Measurements from ENCODE around the gene COG5. TPM values are rescaled to one million over a fixed set of nuclear protein-coding genes. Genes with fewer than 3 reads are reported as not detected.

COG5 gene
- total and polyA plus RNA-seq, 9 of the 15 experiments (the other 6 are each of a cell fraction or from before 2014, with no cell fraction given): 15.3 to 75.1 (median 56.4) TPM

GRCh38 chr7:107242267-107242666, 321.5 kb downstream of the COG5 start:
- Histone ChIP-seq H2AFZ (ENCODE audit: low read depth, low read length) (no peak overlapping the region), H3K4me3 (no peak overlapping the region), H3K36me3 (ENCODE audit: control insufficient read depth, insufficient read depth, low read length) (no peaks in the 10 kb centered on the region), H3K4me2 (ENCODE audit: insufficient read depth, low read length) (no peak overlapping the region), H3K27ac (ENCODE audit: extremely low read depth, low read depth, low read length) (no peak overlapping the region), H3K27me3 (ENCODE audit: control insufficient read depth in 2 of 2, insufficient read depth in 2 of 2, low read length in 2 of 2) (no peaks in the 10 kb centered on the region), H3K4me1 (replicated peaks in 1 of 2; ENCODE audit: control insufficient read depth in 2 of 2, insufficient read depth in 2 of 2, low read length in 2 of 2) (no peaks in the 10 kb centered on the region; a peak in 2 of 5 replicates), H4K20me1 (replicated peaks; ENCODE audit: control insufficient read depth, insufficient read depth, low read length) (no peaks in the 10 kb centered on the region), H3K79me2 (ENCODE audit: control insufficient read depth, insufficient read depth, low read length) (no peaks in the 10 kb centered on the region), H3K9me3 (replicated peaks; ENCODE audit: control insufficient read depth, insufficient read depth, low read depth, low read length) (no peaks in the 10 kb centered on the region), H3K9me1 (ENCODE audit: control insufficient read depth, insufficient read depth, low read length) (no peaks in the 10 kb centered on the region), H3K9ac (ENCODE audit: insufficient read depth in 1 of 2, low read depth in 2 of 2, low read length in 2 of 2) (no peak overlapping the region)
- FAIRE-seq (no peak), DNase-seq (ENCODE audit: extremely low read depth in 1 of 4, low spot score in 3 of 4) (no peak), ATAC-seq (no peak)
- in situ Hi-C loops (cut with MboI) (no loop called here), intact Hi-C loops (cut with micrococcal nuclease) (no loop called here)
- POLR2A ChIA-PET: interaction anchor here (1.0 kb wide), 1 partner anchor 359 kb away, joined by 3 read pairs; no protein-coding TSS in a partner anchor
- CTCF ChIA-PET (ENCODE audit: low intra/inter-chr PET ratio): interaction anchor here (0.7 kb wide), 1 partner anchor 25 kb away, joined by 3 read pairs; no protein-coding TSS in a partner anchor
- WGBS (ENCODE audit: insufficient coverage, low coverage, missing lambda C conversion rate): 89% methylated on average over 4 of the region's 4 CpGs
- no TSS peak for BruUV-seq (replicated peaks)
- no peak for TF ChIP-seq MTA1 (IDR thresholded peaks at IDR 0.05; ENCODE audit: borderline replicate concordance)
- TF ChIP-seq ZFX (CRISPR knock-in tag; IDR thresholded peaks at IDR 0.05): no peak
- no peak for TF ChIP-seq CHD1 (IDR thresholded peaks at IDR 0.05; ENCODE audit: low read length)
- TF ChIP-seq NUFIP1 (IDR thresholded peaks at IDR 0.05; ENCODE audit: partially characterized antibody): no peak
- TF ChIP-seq MCM2 (IDR thresholded peaks at IDR 0.05; ENCODE audit: low read depth): no peak
- TF ChIP-seq XRCC3 (IDR thresholded peaks at IDR 0.05): no peak
- TF ChIP-seq CXXC5 (CRISPR knock-in tag; IDR thresholded peaks at IDR 0.05): no peak
- no peak for TF ChIP-seq FUS (optimal IDR thresholded peaks at IDR 0.05; ENCODE audit: low read depth, low read length)
- TF ChIP-seq MEF2D (tag; conservative IDR thresholded peaks at IDR 0.05; ENCODE audit: low read depth): no peak
- TF ChIP-seq ZC3H8 (IDR thresholded peaks at IDR 0.05): no peak
- TF ChIP-seq GABPB2 (CRISPR knock-in tag; conservative IDR thresholded peaks at IDR 0.05): no peak
- no peak for TF ChIP-seq ZNF507 (tag; conservative IDR thresholded peaks at IDR 0.05)
- TF ChIP-seq, protein P1, sequence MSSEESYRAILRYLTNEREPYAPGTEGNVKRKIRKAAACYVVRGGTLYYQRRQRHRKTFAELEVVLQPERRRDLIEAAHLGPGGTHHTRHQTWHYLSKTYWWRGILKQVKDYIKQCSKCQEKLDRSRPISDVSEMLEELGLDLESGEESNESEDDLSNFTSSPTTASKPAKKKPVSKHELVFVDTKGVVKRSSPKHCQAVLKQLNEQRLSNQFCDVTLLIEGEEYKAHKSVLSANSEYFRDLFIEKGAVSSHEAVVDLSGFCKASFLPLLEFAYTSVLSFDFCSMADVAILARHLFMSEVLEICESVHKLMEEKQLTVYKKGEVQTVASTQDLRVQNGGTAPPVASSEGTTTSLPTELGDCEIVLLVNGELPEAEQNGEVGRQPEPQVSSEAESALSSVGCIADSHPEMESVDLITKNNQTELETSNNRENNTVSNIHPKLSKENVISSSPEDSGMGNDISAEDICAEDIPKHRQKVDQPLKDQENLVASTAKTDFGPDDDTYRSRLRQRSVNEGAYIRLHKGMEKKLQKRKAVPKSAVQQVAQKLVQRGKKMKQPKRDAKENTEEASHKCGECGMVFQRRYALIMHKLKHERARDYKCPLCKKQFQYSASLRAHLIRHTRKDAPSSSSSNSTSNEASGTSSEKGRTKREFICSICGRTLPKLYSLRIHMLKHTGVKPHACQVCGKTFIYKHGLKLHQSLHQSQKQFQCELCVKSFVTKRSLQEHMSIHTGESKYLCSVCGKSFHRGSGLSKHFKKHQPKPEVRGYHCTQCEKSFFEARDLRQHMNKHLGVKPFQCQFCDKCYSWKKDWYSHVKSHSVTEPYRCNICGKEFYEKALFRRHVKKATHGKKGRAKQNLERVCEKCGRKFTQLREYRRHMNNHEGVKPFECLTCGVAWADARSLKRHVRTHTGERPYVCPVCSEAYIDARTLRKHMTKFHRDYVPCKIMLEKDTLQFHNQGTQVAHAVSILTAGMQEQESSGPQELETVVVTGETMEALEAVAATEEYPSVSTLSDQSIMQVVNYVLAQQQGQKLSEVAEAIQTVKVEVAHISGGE (CRISPR knock-in tag; IDR thresholded peaks at IDR 0.05): no peak
- TF ChIP-seq KLF10 (CRISPR knock-in tag; IDR thresholded peaks at IDR 0.05): no peak
- no peak for TF ChIP-seq TCF7 (IDR thresholded peaks at IDR 0.05; ENCODE audit: borderline replicate concordance)
